ENCODE results near the gene PLCB1.

- TF ChIP-seq CTCF (conservative IDR thresholded peaks at IDR 0.05; ENCODE audit: low read depth, low read length) (no peak), EZH2 (IDR thresholded peaks at IDR 0.05; ENCODE audit: borderline replicate concordance, low read depth, low read length, poor library complexity, severe bottlenecking) (no peak)
Observed at GRCh38 chr20:8144282-8145245, 12.5 kb downstream of the PLCB1 start.
